SU-DHL-6 (cell line): ENCODE data around the gene RPGRIP1L.

Experiments
- EZH2phosphoT487 ChIP-seq: fragments of 200-600 bp; sonication (generic), shearing (Covaris generic); conservative IDR thresholded peaks from 2 replicates; pipeline ENCODE4 v1.6.1; 2018; ENCODE audit warnings: mild to moderate bottlenecking, antibody characterized with exemption, low read length, moderate library complexity, mixed read lengths
- TF ChIP-seq, protein P1 (sequence below): fragments of 200-600 bp; sonication (generic); IDR thresholded peaks from one replicate; pipeline ENCODE4 v1.5.1; 2017; ENCODE audit warnings: antibody characterized with exemption, mild to moderate bottlenecking, low read length, moderate library complexity; ENCODE audit not compliant: insufficient read depth, poor library complexity, severe bottlenecking

DNA sequence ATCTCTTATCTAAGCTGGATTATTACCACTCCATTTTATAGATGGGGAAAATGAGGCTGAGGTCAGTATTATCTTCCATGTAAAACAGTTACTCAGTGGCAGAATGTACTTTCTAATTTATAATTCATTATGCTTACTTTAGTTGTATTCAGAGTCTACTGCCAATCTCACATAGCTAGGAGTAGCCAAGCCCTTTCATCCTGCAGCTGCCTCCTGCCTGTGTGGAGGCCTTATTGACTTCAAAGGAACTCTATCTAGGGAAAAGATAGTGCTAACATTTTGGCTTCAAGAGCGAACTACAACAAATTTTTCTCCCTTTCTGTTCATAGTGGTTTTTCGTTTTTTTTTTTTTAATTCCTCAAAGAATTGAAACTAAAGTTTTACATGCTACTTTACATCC, 12.9 kb downstream of the RPGRIP1L start:
- TF ChIP-seq, protein P1, sequence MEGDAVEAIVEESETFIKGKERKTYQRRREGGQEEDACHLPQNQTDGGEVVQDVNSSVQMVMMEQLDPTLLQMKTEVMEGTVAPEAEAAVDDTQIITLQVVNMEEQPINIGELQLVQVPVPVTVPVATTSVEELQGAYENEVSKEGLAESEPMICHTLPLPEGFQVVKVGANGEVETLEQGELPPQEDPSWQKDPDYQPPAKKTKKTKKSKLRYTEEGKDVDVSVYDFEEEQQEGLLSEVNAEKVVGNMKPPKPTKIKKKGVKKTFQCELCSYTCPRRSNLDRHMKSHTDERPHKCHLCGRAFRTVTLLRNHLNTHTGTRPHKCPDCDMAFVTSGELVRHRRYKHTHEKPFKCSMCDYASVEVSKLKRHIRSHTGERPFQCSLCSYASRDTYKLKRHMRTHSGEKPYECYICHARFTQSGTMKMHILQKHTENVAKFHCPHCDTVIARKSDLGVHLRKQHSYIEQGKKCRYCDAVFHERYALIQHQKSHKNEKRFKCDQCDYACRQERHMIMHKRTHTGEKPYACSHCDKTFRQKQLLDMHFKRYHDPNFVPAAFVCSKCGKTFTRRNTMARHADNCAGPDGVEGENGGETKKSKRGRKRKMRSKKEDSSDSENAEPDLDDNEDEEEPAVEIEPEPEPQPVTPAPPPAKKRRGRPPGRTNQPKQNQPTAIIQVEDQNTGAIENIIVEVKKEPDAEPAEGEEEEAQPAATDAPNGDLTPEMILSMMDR, result no peak
- no peak for TF ChIP-seq EZH2phosphoT487
